ENCODE measurements around the gene LCP2. TPM values are rescaled to one million over a fixed set of nuclear protein-coding genes. Genes with fewer than 3 reads are reported as not detected.

LCP2 gene
- total and polyA plus RNA-seq, 10 of the 15 experiments (the other 5 are each of a cell fraction or from before 2014, with no cell fraction given), result 8.0 to 50.5 (median 20.6) TPM

DNA sequence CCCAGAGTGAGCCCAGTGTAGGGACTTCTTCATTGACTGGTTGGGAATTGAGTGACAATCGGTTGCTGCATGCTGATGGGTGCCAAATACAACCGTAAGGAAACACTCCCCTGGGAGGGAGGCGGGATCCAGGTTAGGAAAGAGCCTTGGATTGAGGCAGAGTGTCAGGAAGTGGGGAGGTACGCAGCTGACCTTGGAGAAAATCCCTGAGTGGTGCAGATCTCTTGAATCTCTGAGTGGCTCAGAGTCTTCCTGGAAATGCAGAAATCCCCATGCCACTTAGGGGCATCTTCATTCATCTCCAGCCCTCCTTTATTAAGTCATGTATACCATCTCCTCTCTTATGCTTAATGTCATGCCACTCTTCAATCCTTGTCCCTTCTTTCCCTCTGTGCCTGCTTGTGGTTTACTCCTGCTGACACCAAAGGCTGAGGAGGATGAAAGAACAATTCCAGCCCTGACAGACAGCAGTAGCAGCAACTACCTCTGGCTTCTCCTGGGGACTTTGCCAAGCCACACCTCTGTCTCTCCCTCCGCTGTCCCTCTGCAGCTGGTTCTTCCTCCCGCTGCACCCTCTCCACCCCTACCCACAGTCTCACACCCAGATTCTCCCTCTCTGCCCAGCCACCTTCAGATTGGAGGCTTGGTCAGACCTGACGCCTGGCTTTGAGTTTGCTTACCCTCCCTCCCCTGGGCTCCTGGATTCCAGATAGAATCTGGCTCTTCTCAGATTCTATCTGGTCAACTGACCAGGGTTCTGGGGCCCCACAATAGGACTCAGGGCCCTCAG is 14.1 kb upstream of the LCP2 start (continued):
- TF ChIP-seq DPF2 (IDR thresholded peaks at IDR 0.05), result no peak
- TF ChIP-seq CREB1 (IDR thresholded peaks at IDR 0.05; ENCODE audit: low read depth), result no peak

DNA sequence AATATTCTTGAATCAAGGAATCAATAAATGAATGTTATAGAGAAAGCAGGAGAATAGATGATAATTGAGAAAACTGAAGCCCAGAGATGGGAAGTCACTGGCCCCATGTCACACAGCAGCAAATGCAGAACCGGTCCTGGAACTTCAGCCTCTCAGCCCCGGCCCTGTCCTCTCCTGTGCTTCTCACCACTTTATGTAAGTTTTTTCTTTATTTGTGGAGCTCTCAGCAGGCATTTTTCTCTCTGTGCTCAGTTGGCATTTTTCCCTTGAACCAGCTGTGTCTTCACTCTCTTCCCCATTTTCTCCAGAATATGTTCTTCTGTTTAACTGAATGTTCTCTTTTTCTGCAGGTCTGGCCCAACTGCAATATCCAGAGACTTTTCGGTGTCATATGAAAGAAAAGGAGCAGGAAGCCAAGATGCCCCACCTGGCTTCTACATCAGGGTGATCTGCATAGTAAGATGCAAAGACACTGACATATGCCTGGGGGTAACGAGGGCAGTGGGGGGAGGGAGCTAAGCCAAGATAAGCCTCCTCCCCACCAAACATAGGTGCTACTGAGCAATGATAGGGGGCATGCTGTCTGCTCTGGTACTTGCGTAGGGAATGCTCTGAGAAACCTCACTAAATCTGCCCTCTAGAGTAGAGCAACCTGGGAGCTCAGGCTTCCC is 12.8 kb upstream of the LCP2 start:
- intact Hi-C loops (cut with micrococcal nuclease; ENCODE audit: unreplicated experiment), result no loop called here
- FAIRE-seq (no peak), DNase-seq (ENCODE audit: low read depth, low spot score) (no peak), ATAC-seq (no peak)
- no peaks in the 10 kb centered on the region for H3K79me2 ChIP-seq (ENCODE audit: control insufficient read depth, insufficient read depth, low read length)
- in situ Hi-C loops (cut with MboI), result no loop called here
- ChIA-PET POLR2A (interaction anchor here (1.0 to 2.3 kb wide), 4 partner anchors 16 to 21 kb away, joined by 4 to 8 read pairs (median 4); no protein-coding TSS in a partner anchor), SMC1A (ENCODE audit: uncharacterized antibody, unreplicated experiment) (interaction anchor here (0.8 to 1.6 kb wide), 2 partner anchors 19 to 24 kb away, joined by 3 to 4 read pairs; no protein-coding TSS in a partner anchor), CTCF (interaction anchor here (0.6 to 1.4 kb wide), 3 partner anchors 16 to 24 kb away, joined by 3 read pairs; no protein-coding TSS in a partner anchor), RAD21 (ENCODE audit: unreplicated experiment) (interaction anchor here (0.8 to 1.4 kb wide), 2 partner anchors 13 to 21 kb away, joined by 3 read pairs; partner anchors contain the start of gene LCP2)
- no peak overlapping the region for H3K4me3 ChIP-seq
- no peak overlapping the region for H3K4me2 ChIP-seq (ENCODE audit: control insufficient read depth, insufficient read depth)
- TF ChIP-seq RCOR1 (conservative IDR thresholded peaks at IDR 0.05; ENCODE audit: low read depth, low read length) (no peak), YY1 (IDR thresholded peaks at IDR 0.05; ENCODE audit: low read depth, low read length) (no peak), NFXL1 (IDR thresholded peaks at IDR 0.05; ENCODE audit: borderline replicate concordance) (no peak), FOXM1 (IDR thresholded peaks at IDR 0.05; ENCODE audit: low read depth, low read length) (no peak), NR2F1 (conservative IDR thresholded peaks at IDR 0.05) (no peak), CBFB (IDR thresholded peaks at IDR 0.05; ENCODE audit: low read depth) (no peak), HDGF (IDR thresholded peaks at IDR 0.05) (no peak), HCFC1 (IDR thresholded peaks at IDR 0.05; ENCODE audit: low read length) (no peak), SMARCA5 (IDR thresholded peaks at IDR 0.05) (no peak), KAT2A (conservative IDR thresholded peaks at IDR 0.05; ENCODE audit: control insufficient read depth, low read depth, low read length) (no peak), ATF7 (IDR thresholded peaks at IDR 0.05; ENCODE audit: low read depth) (no peak)
- TF ChIP-seq, protein P1, sequence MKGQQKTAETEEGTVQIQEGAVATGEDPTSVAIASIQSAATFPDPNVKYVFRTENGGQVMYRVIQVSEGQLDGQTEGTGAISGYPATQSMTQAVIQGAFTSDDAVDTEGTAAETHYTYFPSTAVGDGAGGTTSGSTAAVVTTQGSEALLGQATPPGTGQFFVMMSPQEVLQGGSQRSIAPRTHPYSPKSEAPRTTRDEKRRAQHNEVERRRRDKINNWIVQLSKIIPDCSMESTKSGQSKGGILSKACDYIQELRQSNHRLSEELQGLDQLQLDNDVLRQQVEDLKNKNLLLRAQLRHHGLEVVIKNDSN (IDR thresholded peaks at IDR 0.05; ENCODE audit: borderline replicate concordance, extremely low read length, insufficient read depth, low read depth, low read length), result no peak
- TF ChIP-seq, protein P2, sequence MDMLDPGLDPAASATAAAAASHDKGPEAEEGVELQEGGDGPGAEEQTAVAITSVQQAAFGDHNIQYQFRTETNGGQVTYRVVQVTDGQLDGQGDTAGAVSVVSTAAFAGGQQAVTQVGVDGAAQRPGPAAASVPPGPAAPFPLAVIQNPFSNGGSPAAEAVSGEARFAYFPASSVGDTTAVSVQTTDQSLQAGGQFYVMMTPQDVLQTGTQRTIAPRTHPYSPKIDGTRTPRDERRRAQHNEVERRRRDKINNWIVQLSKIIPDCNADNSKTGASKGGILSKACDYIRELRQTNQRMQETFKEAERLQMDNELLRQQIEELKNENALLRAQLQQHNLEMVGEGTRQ (IDR thresholded peaks at IDR 0.05; ENCODE audit: borderline replicate concordance, low read depth, low read length), result no peak
- TF ChIP-seq, protein P3, sequence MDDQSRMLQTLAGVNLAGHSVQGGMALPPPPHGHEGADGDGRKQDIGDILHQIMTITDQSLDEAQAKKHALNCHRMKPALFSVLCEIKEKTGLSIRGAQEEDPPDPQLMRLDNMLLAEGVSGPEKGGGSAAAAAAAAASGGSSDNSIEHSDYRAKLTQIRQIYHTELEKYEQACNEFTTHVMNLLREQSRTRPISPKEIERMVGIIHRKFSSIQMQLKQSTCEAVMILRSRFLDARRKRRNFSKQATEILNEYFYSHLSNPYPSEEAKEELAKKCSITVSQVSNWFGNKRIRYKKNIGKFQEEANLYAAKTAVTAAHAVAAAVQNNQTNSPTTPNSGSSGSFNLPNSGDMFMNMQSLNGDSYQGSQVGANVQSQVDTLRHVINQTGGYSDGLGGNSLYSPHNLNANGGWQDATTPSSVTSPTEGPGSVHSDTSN (IDR thresholded peaks at IDR 0.05; ENCODE audit: insufficient replicate concordance, low read depth, low read length), result no peak
- TF ChIP-seq, protein P4, sequence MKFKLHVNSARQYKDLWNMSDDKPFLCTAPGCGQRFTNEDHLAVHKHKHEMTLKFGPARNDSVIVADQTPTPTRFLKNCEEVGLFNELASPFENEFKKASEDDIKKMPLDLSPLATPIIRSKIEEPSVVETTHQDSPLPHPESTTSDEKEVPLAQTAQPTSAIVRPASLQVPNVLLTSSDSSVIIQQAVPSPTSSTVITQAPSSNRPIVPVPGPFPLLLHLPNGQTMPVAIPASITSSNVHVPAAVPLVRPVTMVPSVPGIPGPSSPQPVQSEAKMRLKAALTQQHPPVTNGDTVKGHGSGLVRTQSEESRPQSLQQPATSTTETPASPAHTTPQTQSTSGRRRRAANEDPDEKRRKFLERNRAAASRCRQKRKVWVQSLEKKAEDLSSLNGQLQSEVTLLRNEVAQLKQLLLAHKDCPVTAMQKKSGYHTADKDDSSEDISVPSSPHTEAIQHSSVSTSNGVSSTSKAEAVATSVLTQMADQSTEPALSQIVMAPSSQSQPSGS (IDR thresholded peaks at IDR 0.05; ENCODE audit: low read length), result no peak
- no peak overlapping the region for H3K27ac ChIP-seq (ENCODE audit: control insufficient read depth, insufficient read depth)
- 90% methylated on average over 5 of the region's 5 CpGs for WGBS (ENCODE audit: insufficient coverage, insufficient replicate concordance, low lambda C conversion rate, missing lambda C conversion rate)
- no peak overlapping the region for H2AFZ ChIP-seq (ENCODE audit: control insufficient read depth, low read depth, low read length)
- no TSS peak for BruUV-seq (replicated peaks)
- no peaks in the 10 kb centered on the region for H4K20me1 ChIP-seq (ENCODE audit: control insufficient read depth, insufficient read depth)
- H3K4me1 ChIP-seq (ENCODE audit: control insufficient read depth, insufficient read depth, low read length), result peaks cover 15% of the 10 kb centered on the region
- H3K9ac ChIP-seq (ENCODE audit: control insufficient read depth, insufficient read depth, low read length), result no peak overlapping the region
- no peaks in the 10 kb centered on the region for H3K9me3 ChIP-seq (replicated peaks; ENCODE audit: control insufficient read depth, insufficient read depth, low read length)
- no peaks in the 10 kb centered on the region for H3K27me3 ChIP-seq (replicated peaks in 1 of 2; ENCODE audit: control insufficient read depth in 2 of 2, insufficient read depth in 2 of 2, low read length in 1 of 2)
- H3K36me3 ChIP-seq (ENCODE audit: control insufficient read depth in 2 of 2, insufficient read depth in 2 of 2, low read length in 1 of 2), result no peaks in the 10 kb centered on the region
